Fibroblast of lung (primary cell): ENCODE data around the gene ERFL. TPM values are rescaled to one million over a fixed set of nuclear protein-coding genes. Genes with fewer than 3 reads are reported as not detected.

Experiments
- DNase-seq, 2 donors: peaks; one replicate each; pipeline versions ENCODE4 v3.0.0 to v3.0.0-alpha.2; 2010; ENCODE audit warnings: low read depth in 2 of 2
- H2AFZ ChIP-seq: 2 replicates; pipeline ENCODE4 v1.5.1; 2012; ENCODE audit warnings: low read length, control low read depth, inconsistent platforms
- H3K27ac ChIP-seq: 2 replicates; pipeline ENCODE4 v1.5.1; 2011; ENCODE audit warnings: low read length, control low read depth; ENCODE audit not compliant: insufficient read depth
- H3K27me3 ChIP-seq: 2 replicates; pipeline ENCODE4 v1.5.1; 2011; ENCODE audit warnings: mild to moderate bottlenecking, low read length; ENCODE audit not compliant: control insufficient read depth, insufficient read depth
- H3K36me3 ChIP-seq: 2 replicates; pipeline ENCODE4 v1.5.1; 2011; ENCODE audit warnings: low read length; ENCODE audit not compliant: control insufficient read depth, insufficient read depth
- H3K4me1 ChIP-seq: 2 replicates; pipeline ENCODE4 v1.5.1; 2011; ENCODE audit warnings: low read length; ENCODE audit not compliant: control insufficient read depth, insufficient read depth; ENCODE audit errors: extremely low read depth
- H3K4me2 ChIP-seq: 2 replicates; pipeline ENCODE4 v1.5.1; 2011; ENCODE audit warnings: low read length, control low read depth; ENCODE audit not compliant: insufficient read depth; ENCODE audit errors: extremely low read depth
- H3K4me3 ChIP-seq, 4 experiments: fragments of 200-600 bp in 1 of 4; sonication (generic) in 1 of 4; replicated peaks in 1 of 4; 2 replicates each; pipeline ENCODE4 v1.5.1; 2011 to 2016; ENCODE audit warnings: low read length in 4 of 4, low read depth in 3 of 4, mild to moderate bottlenecking in 3 of 4, control low read depth in 2 of 4, inconsistent platforms in 1 of 4, mixed read lengths in 1 of 4; ENCODE audit not compliant: insufficient read depth in 1 of 4; ENCODE audit errors: control extremely low read depth in 1 of 4
- H3K79me2 ChIP-seq: 2 replicates; pipeline ENCODE4 v1.5.1; 2012; ENCODE audit warnings: mild to moderate bottlenecking, low read length, inconsistent platforms; ENCODE audit not compliant: control insufficient read depth, insufficient read depth
- H3K9ac ChIP-seq: 2 replicates; pipeline ENCODE4 v1.5.1; 2011; ENCODE audit warnings: mild to moderate bottlenecking, low read length, control low read depth; ENCODE audit not compliant: insufficient read depth
- H3K9me3 ChIP-seq: 2 replicates; pipeline ENCODE4 v1.5.1; 2012; ENCODE audit warnings: low read depth, low read length; ENCODE audit not compliant: control insufficient read depth, insufficient read depth
- H4K20me1 ChIP-seq: 2 replicates; pipeline ENCODE4 v1.5.1; 2011; ENCODE audit warnings: low read length; ENCODE audit not compliant: control insufficient read depth, insufficient read depth; ENCODE audit errors: extremely low read depth
- CTCF ChIP-seq, 2 donors: IDR thresholded peaks in 1 of 2; conservative IDR thresholded peaks in 1 of 2; 1 replicate in 1 of 2; 2 replicates in 1 of 2; pipeline ENCODE4 v1.5.1; 2011 to 2012; ENCODE audit warnings: low read length in 2 of 2, control low read depth in 1 of 2, inconsistent platforms in 1 of 2, low read depth in 1 of 2, mild to moderate bottlenecking in 1 of 2
- EZH2 ChIP-seq: IDR thresholded peaks from 2 replicates; pipeline ENCODE4 v1.5.1; 2012; ENCODE audit warnings: low read length, control low read depth, mild to moderate bottlenecking; ENCODE audit errors: missing control alignments
- polyA plus RNA-seq, 2 donors: library from polyadenylated mRNA; depleted of rRNA in 1 of 2; stranded (reverse) in 1 of 2; unstranded in 1 of 2; fragments of >200 nt; gene quantifications; 2 replicates each; pipeline ENCODE4 v1.2.1, GENCODE V29; 2011 to 2012; ENCODE audit warnings: missing spikeins in 1 of 2
- total RNA-seq: library from RNA; depleted of rRNA; stranded (reverse); fragments of >200 nt; gene quantifications from 2 replicates; pipeline ENCODE4 v1.2.1, GENCODE V29; 2014

Gene ERFL
- total and polyA plus RNA-seq, 2 donors (not counting 1 experiment from before 2014, with no cell fraction given): under 0.01 to 0.03 TPM

GRCh38 chr19:41870401-41870873 is 57.8 kb downstream of the ERFL start:
- Histone ChIP-seq H3K27ac (no peak overlapping the region), H3K27me3 (no peaks in the 10 kb centered on the region), H3K4me2 (no peak overlapping the region), H3K79me2 (peaks cover 21% of the 10 kb centered on the region), H3K36me3 (peaks cover 28% of the 10 kb centered on the region), H4K20me1 (peaks cover 3% of the 10 kb centered on the region), H3K9me3 (no peaks in the 10 kb centered on the region), H3K9ac (no peak overlapping the region), H2AFZ (no peak overlapping the region), H3K4me3 (no peak overlapping the region), H3K4me1 (no peaks in the 10 kb centered on the region)
- TF ChIP-seq EZH2 (no peak), CTCF (conservative IDR thresholded peaks at IDR 0.05 in 1 of 2, IDR thresholded peaks at IDR 0.05 in 1 of 2; ENCODE audit: low read depth in 1 of 2, low read length in 2 of 2) (no peak)
- peak; percentile 21 to 79 for DNase-seq

GRCh38 chr19:41869374-41869955 is 58.8 kb downstream of the ERFL start:
- Histone ChIP-seq H3K9me3 (no peaks in the 10 kb centered on the region), H3K9ac (no peak overlapping the region), H3K4me3 (no peak overlapping the region), H3K4me2 (no peak overlapping the region), H2AFZ (no peak overlapping the region), H4K20me1 (peaks cover 3% of the 10 kb centered on the region), H3K36me3 (peaks cover 32% of the 10 kb centered on the region), H3K27me3 (no peaks in the 10 kb centered on the region), H3K4me1 (no peaks in the 10 kb centered on the region), H3K79me2 (peaks cover 30% of the 10 kb centered on the region), H3K27ac (no peak overlapping the region)
- DNase-seq: no peak
- TF ChIP-seq EZH2 (no peak), CTCF (conservative IDR thresholded peaks at IDR 0.05 in 1 of 2, IDR thresholded peaks at IDR 0.05 in 1 of 2; ENCODE audit: low read depth in 1 of 2, low read length in 2 of 2) (no peak)

GRCh38 chr19:41868989-41869300 is 59.3 kb downstream of the ERFL start:
- Histone ChIP-seq H3K4me2 (no peak overlapping the region), H3K36me3 (peaks cover 35% of the 10 kb centered on the region), H3K27ac (no peak overlapping the region), H3K4me3 (no peak overlapping the region), H2AFZ (no peak overlapping the region), H3K79me2 (peaks cover 35% of the 10 kb centered on the region), H4K20me1 (peaks cover 3% of the 10 kb centered on the region), H3K27me3 (no peaks in the 10 kb centered on the region), H3K9me3 (no peaks in the 10 kb centered on the region), H3K9ac (no peak overlapping the region), H3K4me1 (no peaks in the 10 kb centered on the region)
- TF ChIP-seq CTCF (conservative IDR thresholded peaks at IDR 0.05 in 1 of 2, IDR thresholded peaks at IDR 0.05 in 1 of 2; ENCODE audit: low read depth in 1 of 2, low read length in 2 of 2): no peak
- no peak for TF ChIP-seq EZH2
- DNase-seq: no peak
